GM19240 (cell line): Measurements from ENCODE around the gene PLD1.
"Not testable (repeated sequence)": the region's sequence is repeated elsewhere in the genome, so short reads cannot be mapped to it uniquely, and the experiment has no call there.

ENCODE experiments used
- DNase-seq: peaks from one replicate; pipeline ENCODE4 v3.0.0; 2011; ENCODE audit warnings: low spot score; ENCODE audit not compliant: insufficient read length

PLD1 gene

DNA sequence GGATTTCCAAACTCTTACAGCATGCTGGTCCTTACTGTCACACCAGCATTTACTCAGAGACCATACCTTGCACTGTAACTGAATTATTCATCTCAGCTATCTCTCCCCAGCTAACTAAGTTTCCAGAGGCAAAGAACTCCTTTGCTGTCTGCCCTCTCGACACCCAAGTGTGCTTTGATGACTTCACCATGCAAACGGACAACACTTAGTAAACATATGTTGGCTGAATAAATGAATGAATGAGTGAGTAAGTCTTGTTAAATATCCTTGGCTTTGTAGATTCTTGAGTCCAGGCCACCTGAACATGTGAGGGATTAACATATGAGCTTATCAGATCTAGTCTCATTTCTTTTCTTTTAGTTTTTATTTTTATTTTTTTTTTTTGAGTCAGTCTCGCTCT lies 138.2 kb downstream of the PLD1 start:
- no peak for DNase-seq

GRCh38 chr3:171671709-171672108 lies 138.6 kb downstream of the PLD1 start:
- no peak for DNase-seq

DNA sequence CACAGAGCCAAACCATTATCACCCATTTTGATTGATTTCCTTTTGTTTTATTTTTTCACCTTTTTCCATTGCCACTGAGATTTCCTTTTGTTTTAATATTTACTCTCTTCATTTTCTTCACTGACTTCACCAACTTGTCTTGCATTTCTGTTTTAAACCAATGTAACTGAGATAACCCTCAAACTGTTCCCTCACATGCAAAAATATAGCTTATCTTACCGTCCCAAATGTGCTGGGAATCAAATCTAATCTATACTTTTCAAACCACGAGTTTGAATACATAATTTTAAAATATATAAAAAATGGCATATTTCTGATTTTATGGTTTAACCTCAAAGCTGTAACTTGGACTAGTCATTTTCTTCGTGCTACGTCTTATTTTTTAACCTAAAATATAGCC lies 143.8 kb downstream of the PLD1 start:
- DNase-seq = no peak

- no peak for DNase-seq
Measured at GRCh38 chr3:171663805-171664204, 146.5 kb downstream of the PLD1 start.

- no peak for DNase-seq
Measured at GRCh38 chr3:171661484-171661883, 148.8 kb downstream of the PLD1 start.

DNA sequence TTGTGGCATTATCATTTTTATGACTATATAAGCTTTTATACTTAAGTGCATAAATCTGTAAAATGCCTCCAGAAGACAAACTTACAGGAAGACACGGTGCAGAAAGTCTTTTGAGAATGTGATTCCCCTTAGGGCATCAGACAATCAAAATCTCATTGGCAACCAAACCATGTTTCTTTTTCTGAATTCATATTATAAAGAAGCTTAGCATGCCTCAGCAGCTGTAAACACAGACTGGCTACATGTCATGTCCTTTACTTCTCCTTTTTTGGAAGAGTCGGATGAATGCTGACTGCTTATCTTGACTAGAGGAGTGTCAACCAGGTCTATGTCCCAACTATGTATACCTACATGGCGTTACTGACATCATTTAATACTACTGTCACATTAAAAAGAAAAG lies 150.1 kb downstream of the PLD1 start:
- DNase-seq = no peak

DNA sequence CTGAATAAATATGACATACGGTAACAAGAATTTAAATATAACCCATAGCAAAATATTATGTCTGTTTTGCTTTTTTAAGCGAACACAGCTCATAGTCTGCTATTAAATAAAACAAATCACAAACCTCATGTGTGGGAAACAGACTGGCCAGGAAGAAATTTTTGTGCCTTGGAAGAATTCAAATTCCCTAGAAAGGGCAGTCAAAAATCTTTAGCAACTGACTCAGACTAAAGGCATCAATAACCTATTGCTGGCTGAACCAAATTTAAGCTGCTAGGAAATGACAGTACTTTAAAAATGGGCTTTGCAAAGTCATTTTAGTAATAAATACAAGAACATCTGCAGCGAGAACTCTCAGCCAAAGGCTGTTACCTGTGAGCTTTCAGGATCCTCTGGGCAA lies 151.4 kb downstream of the PLD1 start:
- DNase-seq = no peak

DNA sequence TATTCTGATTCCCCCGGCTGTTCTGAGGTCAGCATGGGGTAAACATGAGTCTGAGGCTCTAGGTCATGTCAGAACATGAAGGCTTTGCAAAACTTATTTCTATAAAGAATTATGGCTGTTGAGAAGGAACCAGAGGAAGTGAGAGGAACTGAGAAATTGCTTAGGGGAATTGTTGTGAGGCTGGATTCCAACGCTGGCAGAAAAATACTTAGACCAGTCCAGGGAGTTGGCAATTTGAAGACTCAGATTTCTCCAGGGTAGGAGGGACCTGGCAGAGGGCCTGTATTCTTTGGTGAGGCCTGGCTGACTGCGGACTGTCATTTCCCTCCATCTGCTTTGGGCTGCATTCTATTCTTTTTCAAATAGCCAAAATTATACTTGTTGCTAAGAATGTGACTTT lies 155.5 kb downstream of the PLD1 start:
- no peak for DNase-seq

DNA sequence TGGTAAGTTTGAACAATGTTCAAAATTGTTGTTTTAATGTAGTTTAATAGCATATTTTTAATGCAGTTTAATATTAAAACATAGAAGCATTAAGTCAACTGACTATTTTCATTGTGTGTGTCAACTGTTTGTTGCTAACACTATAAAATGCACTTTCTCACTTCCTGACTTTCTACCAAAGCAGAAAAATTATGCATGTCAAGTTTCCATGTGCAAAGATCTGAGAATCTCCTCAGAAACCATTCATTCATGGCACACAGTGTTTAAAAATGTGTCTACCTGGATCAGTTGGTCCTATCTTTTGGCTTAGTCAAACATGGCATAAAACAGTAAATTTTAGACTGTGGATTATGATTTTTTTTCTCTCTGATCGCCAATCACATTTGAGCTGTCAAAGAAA lies 156.0 kb downstream of the PLD1 start:
- no peak for DNase-seq

DNA sequence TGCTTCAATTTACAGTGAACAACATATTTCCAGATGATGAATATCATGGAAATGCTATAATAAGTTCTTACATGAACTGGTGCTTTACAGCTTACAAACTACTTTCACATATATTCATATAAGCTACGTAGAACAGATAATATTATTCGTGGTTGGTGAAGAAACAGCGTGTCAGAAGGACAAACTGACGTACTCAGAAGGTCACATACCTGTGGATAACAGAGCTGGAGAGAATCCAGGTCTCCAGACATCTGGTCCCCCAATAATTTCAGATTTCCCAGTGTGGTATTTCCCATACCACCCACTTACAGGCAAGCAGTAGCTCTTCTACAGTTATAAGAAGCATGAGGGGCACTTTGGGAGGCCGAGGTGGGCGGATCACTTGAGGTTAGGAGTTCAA lies 156.6 kb downstream of the PLD1 start:
- DNase-seq = no peak

- no peak for DNase-seq
Measured at GRCh38 chr3:171652932-171653331, 157.4 kb downstream of the PLD1 start.

DNA sequence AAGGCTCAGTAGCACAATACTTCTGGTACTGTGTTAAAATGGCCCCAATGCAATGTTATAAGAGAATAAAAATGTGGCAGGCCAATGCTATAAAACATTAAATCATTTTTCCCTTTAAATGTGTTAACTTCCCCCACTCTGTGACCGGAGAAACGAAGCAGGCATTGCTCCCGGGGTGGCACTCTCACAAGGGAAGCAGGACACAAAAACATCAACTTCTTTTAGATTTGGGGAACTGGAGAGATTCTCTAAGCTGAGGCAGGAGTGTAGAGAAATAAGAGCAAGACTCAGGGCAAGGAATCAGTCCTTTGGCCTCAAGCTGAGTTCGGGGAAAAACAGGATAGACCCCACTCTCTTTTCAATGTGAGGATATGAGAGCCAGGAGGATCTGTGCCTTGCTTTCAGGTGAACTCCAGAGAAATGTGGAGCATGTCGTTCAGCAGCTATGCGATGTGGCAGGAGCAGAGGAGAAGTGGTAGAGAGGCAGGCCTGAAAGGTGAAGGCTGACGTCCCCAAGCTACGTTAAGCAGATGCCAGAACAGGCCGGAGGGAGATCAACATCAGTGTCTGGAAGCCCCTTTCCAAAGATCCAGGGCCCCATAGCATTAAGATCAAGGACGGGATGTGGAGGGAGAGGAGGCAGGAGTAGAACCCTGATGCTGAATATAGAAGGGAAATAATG lies 160.2 kb downstream of the PLD1 start:
- no peak for DNase-seq

GRCh38 chr3:171649267-171649666 lies 161.0 kb downstream of the PLD1 start:
- DNase-seq = no peak

GRCh38 chr3:171648069-171648468 lies 162.2 kb downstream of the PLD1 start:
- no peak for DNase-seq

DNA sequence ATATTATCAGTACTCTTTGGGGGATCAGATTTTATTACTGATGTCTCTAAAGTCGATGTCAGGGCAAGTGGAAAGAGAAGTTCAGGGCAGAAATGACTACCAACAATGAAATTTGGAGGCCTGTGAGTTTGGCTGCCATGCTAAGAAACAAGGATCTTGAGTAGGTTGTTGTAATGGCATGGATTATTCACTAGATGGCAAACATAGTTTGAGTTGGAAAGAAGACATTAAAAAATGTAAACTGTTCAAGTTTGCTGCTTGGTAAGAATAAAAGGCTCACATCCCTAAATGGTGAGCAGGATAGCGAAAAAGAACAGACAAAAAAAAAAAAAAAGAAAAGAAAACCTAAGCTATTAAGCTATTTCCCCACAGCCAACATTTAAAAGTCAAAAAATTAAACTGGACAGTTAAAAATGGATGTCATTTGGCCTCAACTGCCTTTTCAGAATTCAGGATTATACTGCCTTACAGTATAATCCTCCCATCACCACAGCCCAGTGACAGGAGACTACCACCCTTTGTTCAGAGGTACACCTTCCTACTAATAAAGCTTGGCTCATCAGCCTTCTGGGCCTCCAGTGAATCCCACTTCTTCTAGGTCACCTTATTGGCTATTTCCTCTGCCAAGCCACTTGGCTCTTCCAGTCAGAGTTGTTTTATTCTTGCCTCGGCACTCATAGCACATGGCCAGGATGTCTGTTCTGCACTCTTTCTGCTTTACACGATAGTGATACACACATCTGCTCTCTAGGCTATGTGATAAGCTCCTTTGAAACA lies 163.7 kb downstream of the PLD1 start:
- no peak for DNase-seq

DNA sequence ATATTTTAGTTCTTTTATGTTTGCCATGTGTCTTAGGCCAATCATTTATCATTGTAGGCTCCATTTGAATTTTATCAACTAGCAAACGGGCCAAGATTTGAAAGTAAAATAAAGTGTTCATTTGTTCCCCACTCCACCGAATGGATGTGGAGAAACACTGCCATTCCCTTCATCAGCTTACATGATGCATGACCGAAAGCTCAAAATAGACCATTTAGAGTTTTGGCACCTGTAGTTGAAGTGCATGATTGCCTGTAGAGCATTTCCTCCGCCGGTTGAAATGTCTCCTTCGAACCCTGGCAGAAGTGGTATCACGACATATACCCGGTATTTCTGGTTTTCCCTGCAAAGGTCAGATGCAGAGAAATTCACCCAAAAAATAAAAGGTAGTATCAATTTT lies 165.6 kb downstream of the PLD1 start:
- DNase-seq = no peak

DNA sequence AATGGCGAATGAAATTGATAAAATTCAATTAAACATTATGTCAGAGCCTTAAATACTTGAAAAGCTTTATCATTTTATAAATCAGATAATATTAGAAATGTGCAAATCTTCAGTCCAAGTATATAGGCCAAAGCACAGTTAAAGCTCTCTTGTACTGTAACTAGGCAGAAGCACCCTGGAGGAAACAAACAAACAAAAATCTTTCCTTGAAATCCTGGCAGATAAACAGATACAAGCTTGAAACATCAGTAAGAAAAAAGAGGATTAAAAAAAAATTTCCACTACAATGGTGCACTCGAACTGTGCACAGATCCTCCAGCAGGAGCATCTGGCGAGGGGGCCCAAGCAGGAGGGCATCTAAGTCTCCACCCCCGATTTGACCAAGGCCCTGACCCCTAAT lies 166.6 kb downstream of the PLD1 start:
- no peak for DNase-seq

DNA sequence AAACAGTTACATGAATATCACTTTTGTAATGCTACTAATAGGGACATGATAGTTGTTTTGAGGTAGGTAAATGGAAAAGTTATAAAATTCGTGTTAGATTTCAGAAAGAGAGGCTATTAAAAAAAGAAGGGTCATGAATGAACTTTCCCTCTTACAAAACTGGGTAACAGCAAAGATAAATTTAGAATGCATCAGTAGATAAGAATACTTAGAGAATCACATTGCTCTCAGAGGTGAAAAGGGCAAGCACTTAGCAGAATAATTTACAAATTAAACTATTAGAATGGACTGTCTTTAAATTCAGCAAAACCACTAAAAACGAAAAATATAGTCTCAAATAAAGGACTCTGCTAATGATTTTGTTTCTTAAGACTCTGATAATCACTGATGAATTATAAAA lies 167.2 kb downstream of the PLD1 start:
- DNase-seq = no peak

DNA sequence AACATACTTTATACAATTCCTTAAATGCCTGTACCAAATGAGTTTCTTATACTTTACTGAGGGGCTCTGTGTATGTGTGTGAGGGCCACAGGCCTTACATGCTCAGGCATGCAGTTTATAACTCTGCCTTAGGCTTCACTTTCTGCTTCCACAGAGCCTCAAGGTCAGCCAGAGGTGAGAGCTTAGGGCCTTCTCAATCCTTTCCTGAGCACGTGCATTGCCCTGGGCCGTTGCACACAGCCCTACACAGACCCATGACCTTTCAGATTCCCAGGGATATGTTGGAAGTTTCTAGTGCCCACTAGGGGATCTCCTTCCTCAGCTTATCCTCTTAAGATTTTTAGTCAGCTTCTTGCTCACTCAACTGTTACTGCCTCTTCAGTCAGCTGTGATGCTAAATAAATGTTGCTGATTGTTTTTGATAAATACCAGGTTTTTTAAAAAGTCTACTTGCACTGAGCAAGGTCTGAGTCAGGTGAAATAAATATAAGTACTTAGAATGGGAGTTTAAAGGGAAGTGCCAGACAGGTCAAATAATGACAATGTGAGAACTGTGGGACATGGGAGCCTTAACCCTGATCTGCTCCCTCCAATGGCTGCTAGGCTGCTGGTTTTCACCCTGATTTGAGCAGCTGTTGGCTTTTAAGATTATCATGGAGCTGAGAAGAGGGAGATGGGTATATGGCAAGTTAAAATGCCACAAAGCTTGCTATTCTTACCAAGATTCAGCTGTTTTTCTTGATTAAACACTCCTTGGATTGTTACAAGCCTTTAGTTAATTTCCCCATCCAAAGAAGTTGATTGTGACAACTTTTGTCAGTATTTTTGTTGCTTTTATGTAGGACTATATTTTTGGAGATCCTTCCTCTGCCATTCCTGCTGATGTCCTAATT lies 169.5 kb downstream of the PLD1 start:
- no peak for DNase-seq

DNA sequence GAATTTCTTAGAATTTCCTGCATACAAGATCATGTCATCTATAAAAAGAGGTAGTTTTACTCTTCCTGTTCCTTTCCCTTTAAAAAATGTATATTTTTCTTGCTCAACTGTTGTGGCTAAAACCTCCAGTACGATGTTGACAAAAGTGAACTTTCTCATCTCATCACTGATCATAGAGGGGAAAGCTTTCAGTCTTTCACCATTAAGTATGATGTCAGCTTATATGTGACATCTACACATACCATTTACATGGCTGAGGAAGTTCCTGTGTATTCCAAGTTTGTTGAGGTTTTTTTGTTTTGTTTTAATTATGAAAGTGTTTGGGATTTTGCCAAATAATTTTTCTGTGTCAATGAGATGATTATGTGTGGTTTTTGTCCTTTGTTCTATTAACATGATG lies 173.6 kb downstream of the PLD1 start:
- no peak for DNase-seq

DNA sequence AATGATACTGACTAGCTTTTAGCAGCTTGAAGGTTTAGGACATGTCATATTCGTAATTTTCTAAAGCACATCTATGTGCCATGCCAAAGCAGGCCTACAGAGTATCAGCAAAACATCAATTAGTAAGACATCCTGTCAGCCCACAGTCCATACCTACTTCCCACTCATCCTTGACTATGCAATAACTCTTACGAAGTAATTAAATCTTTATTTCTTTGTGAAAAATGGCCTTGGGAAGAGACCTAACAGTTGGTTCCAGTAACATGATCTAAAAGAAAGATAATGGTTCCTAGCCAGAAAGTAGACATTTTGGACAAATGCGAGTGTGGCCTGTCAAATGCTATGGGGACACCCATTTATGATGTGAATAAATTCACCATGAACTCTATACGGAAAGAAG lies 177.5 kb downstream of the PLD1 start:
- DNase-seq = no peak

DNA sequence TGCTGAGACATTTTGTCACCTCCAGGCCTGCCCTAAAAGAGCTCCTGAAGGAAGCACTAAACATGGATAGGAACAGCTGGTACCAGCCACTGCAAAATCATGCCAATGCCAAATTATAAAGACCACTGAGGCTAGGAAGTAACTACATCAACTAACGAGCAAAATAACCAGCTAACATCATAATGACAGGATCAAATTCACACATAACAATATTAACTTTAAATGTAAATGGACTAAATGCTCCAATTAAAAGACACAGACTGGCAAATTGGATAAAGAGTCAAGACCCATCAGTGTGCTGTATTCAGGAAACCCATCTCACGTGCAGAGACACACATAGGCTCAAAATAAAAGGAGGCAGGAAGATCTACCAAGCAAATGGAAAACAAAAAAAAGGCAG lies 183.5 kb downstream of the PLD1 start:
- DNase-seq = not testable (repeated sequence)
